HL-60 (cell line): Measurements from ENCODE around the gene AFAP1L1.

Source experiments
- CTCF ChIP-seq: IDR thresholded peaks from one replicate; pipeline ENCODE4 v1.5.1; 2011; ENCODE audit warnings: low read length, control low read depth, inconsistent platforms; ENCODE audit not compliant: insufficient read depth
- POLR2AphosphoS5 ChIP-seq: IDR thresholded peaks from 2 replicates; pipeline ENCODE4 v1.6.1; 2012; ENCODE audit warnings: low read depth

- TF ChIP-seq POLR2AphosphoS5 (no peak), CTCF (no peak)
Observed at GRCh38 chr5:149389552-149390495, 118.2 kb downstream of the AFAP1L1 start.
